Progenitor cell of endocrine pancreas (in vitro differentiated cells): ENCODE measurements around the gene LDLRAD4. TPM values are rescaled to one million over a fixed set of nuclear protein-coding genes. Genes with fewer than 3 reads are reported as not detected.

Experiments used
- DNase-seq: peaks from one replicate; pipeline ENCODE4 v3.0.0; 2021; ENCODE audit warnings: low spot score; ENCODE audit not compliant: unreplicated experiment
- H3K27ac Mint-ChIP-seq: 2 replicates; pipeline ENCODE4 v1.8.0; 2021; ENCODE audit warnings: mild to moderate bottlenecking, moderate library complexity, mixed read lengths
- H3K27me3 Mint-ChIP-seq: 2 replicates; pipeline ENCODE4 v1.8.0; 2021; ENCODE audit warnings: mixed read lengths
- H3K36me3 Mint-ChIP-seq: 2 replicates; pipeline ENCODE4 v1.8.0; 2022; ENCODE audit warnings: mixed read lengths; ENCODE audit not compliant: insufficient read depth
- H3K4me1 Mint-ChIP-seq: 2 replicates; pipeline ENCODE4 v1.8.0; 2021; ENCODE audit warnings: low read depth, mixed read lengths
- H3K4me3 Mint-ChIP-seq: 2 replicates; pipeline ENCODE4 v1.8.0; 2021; ENCODE audit warnings: low read depth, mild to moderate bottlenecking, moderate library complexity, mixed read lengths
- H3K9me3 Mint-ChIP-seq: 2 replicates; pipeline ENCODE4 v1.8.0; 2021; ENCODE audit warnings: low read depth, mixed read lengths
- CTCF ChIP-seq: fragments of 200-600 bp; sonication (generic); IDR thresholded peaks from one replicate; pipeline ENCODE4 v1.5.0; 2021; ENCODE audit warnings: antibody characterized with exemption, mild to moderate bottlenecking; ENCODE audit not compliant: unreplicated experiment
- total RNA-seq: library from RNA; stranded (reverse); gene quantifications from 2 replicates; pipeline ENCODE4 v1.2.1, GENCODE V29; 2021

LDLRAD4 gene
- total RNA-seq, 1 donor from 2014 or later, result 3.8 TPM

- Mint-ChIP-seq H3K9me3 (peaks cover 3% of the 10 kb centered on the region), H3K4me1 (peaks cover 18% of the 10 kb centered on the region), H3K27me3 (peaks cover 3% of the 10 kb centered on the region), H3K4me3 (no peak overlapping the region), H3K36me3 (no peaks in the 10 kb centered on the region), H3K27ac (no peak overlapping the region)
- TF ChIP-seq CTCF, result no peak
- no peak for DNase-seq
Measured at GRCh38 chr18:13178197-13178596, 40.4 kb upstream of the LDLRAD4 start.

- H3K4me1 Mint-ChIP-seq, result peaks cover 18% of the 10 kb centered on the region
- peaks cover 3% of the 10 kb centered on the region for H3K27me3 Mint-ChIP-seq
- no peak overlapping the region for H3K4me3 Mint-ChIP-seq
- no peak for DNase-seq
- peaks cover 3% of the 10 kb centered on the region for H3K9me3 Mint-ChIP-seq
- TF ChIP-seq CTCF, result no peak
- no peaks in the 10 kb centered on the region for H3K36me3 Mint-ChIP-seq
- no peak overlapping the region for H3K27ac Mint-ChIP-seq
Measured at GRCh38 chr18:13178976-13179375, 39.6 kb upstream of the LDLRAD4 start.

- H3K36me3 Mint-ChIP-seq, result no peaks in the 10 kb centered on the region
- peaks cover 3% of the 10 kb centered on the region for H3K9me3 Mint-ChIP-seq
- no peak overlapping the region for H3K27ac Mint-ChIP-seq
- no peak for TF ChIP-seq CTCF
- peaks cover 18% of the 10 kb centered on the region for H3K4me1 Mint-ChIP-seq
- no peak for DNase-seq
- H3K4me3 Mint-ChIP-seq, result no peak overlapping the region
- peaks cover 3% of the 10 kb centered on the region for H3K27me3 Mint-ChIP-seq
Measured at GRCh38 chr18:13179566-13180113, 38.9 kb upstream of the LDLRAD4 start.

GRCh38 chr18:13180614-13181375, 37.8 kb upstream of the LDLRAD4 start:
- Mint-ChIP-seq H3K9me3 (peaks cover 3% of the 10 kb centered on the region), H3K4me1 (peaks cover 18% of the 10 kb centered on the region), H3K36me3 (no peaks in the 10 kb centered on the region), H3K27ac (no peak overlapping the region), H3K4me3 (no peak overlapping the region), H3K27me3 (peaks cover 3% of the 10 kb centered on the region)
- no peak for DNase-seq
- TF ChIP-seq CTCF, result no peak

- peak overlapping the region; percentile 34 for H3K27ac Mint-ChIP-seq
- H3K9me3 Mint-ChIP-seq, result peaks cover 3% of the 10 kb centered on the region
- H3K27me3 Mint-ChIP-seq, result peaks cover 3% of the 10 kb centered on the region
- peaks cover 18% of the 10 kb centered on the region for H3K4me1 Mint-ChIP-seq
- no peaks in the 10 kb centered on the region for H3K36me3 Mint-ChIP-seq
- no peak for DNase-seq
- H3K4me3 Mint-ChIP-seq, result no peak overlapping the region
- TF ChIP-seq CTCF, result no peak
Measured at GRCh38 chr18:13181765-13182164, 36.8 kb upstream of the LDLRAD4 start.
